HG02981 (cell line): Measurements from ENCODE around the gene LLGL2.
"Not testable (repeated sequence)": the region's sequence is repeated elsewhere in the genome, so short reads cannot be mapped to it uniquely, and the experiment has no call there.

Source experiments
- ATAC-seq: cut with Tn5 transposase; IDR thresholded peaks from one replicate; pipeline ENCODE4 v1.9.1; 2021; ENCODE audit warnings: mild to moderate bottlenecking, moderate library complexity; ENCODE audit not compliant: unreplicated experiment

The LLGL2 gene

GRCh38 chr17:75589919-75590303 lies 64.4 kb downstream of the LLGL2 start:
- ATAC-seq = no peak

- no peak for ATAC-seq
Measured at GRCh38 chr17:75590314-75590761, 64.8 kb downstream of the LLGL2 start.

GRCh38 chr17:75590849-75591721 lies 65.6 kb downstream of the LLGL2 start:
- no peak for ATAC-seq

- ATAC-seq = no peak
Measured at GRCh38 chr17:75591722-75592302, 66.3 kb downstream of the LLGL2 start.

- ATAC-seq = no peak
Measured at GRCh38 chr17:75592348-75593020, 67.0 kb downstream of the LLGL2 start.

GRCh38 chr17:75593430-75593829 lies 67.9 kb downstream of the LLGL2 start:
- ATAC-seq = not testable (repeated sequence)

GRCh38 chr17:75594499-75595283 lies 69.2 kb downstream of the LLGL2 start:
- ATAC-seq = no peak

GRCh38 chr17:75595284-75595919 lies 69.9 kb downstream of the LLGL2 start:
- no peak for ATAC-seq

GRCh38 chr17:75595920-75596313 lies 70.4 kb downstream of the LLGL2 start:
- ATAC-seq = no peak

- no peak for ATAC-seq
Measured at GRCh38 chr17:75596320-75597087, 71.0 kb downstream of the LLGL2 start.

GRCh38 chr17:75601057-75601987 lies 75.8 kb downstream of the LLGL2 start:
- ATAC-seq = no peak

GRCh38 chr17:75602644-75603043 lies 77.1 kb downstream of the LLGL2 start:
- no peak for ATAC-seq

- ATAC-seq = no peak
Measured at GRCh38 chr17:75603123-75603522, 77.6 kb downstream of the LLGL2 start.

GRCh38 chr17:75604034-75604695 lies 78.7 kb downstream of the LLGL2 start:
- ATAC-seq = no peak

GRCh38 chr17:75605790-75606189 lies 80.3 kb downstream of the LLGL2 start:
- ATAC-seq = no peak

- ATAC-seq = no peak
Measured at GRCh38 chr17:75607086-75607485, 81.6 kb downstream of the LLGL2 start.

GRCh38 chr17:75610103-75610984 lies 84.8 kb downstream of the LLGL2 start:
- no peak for ATAC-seq
